ENCODE measurements around the gene ARID1B. TPM values are rescaled to one million over a fixed set of nuclear protein-coding genes. Genes with fewer than 3 reads are reported as not detected.

The ARID1B gene
- total RNA-seq, 1 experiment from 2014 or later, result 58.8 TPM

DNA sequence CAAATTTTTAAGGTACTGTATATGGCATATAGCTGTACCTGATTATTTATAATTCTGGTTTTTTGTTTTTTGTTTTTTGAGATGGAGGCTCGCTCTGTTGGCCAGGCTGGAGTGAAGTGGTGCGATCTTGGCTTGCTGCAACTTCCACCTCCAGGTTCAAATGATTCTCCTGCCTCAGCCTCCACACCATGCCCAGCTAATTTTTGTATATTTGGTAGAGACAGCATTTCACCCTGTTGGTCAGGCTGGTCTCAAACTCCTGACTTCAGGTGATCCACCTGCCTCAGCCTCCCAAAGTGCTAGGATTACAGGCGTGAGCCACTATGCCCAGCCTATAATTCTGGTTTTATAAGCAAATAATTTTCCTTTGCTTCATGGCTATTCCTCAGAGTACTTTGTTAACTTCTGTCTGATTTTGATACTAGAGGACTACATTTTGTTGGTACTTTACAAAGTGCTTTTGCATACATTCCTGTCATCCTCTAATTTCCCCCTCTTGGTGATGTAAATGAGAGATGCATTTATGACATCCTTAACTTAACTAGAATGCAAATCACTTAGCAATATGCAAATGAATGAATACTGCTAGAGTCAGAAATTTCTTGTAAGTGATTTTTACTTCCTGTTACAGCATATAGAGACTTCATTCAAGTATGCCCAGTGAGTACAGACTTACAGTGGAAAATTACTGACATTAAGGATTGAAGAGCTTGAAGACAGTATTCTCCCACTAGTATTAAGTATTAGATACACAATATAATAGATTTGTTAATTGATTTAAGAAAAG lies 35.7 kb upstream of the ARID1B start:
- ChIA-PET CTCF (interaction anchor here (0.6 kb wide), 1 partner anchor 13 kb away, joined by 3 read pairs; no protein-coding TSS in a partner anchor), POLR2A (no interaction called here)
- Histone ChIP-seq H3K4me1 (no peaks in the 10 kb centered on the region), H3K36me3 (ENCODE audit: control insufficient read depth, insufficient read depth, low read length) (no peaks in the 10 kb centered on the region), H3K4me3 (ENCODE audit: low read depth, low read length) (no peak overlapping the region), H3K27me3 (replicated peaks; ENCODE audit: control insufficient read depth, insufficient read depth, low read length) (no peaks in the 10 kb centered on the region), H3K9me3 (peaks cover 10% of the 10 kb centered on the region)
- BruUV-seq (replicated peaks), result no TSS peak
- intact Hi-C loops (cut with micrococcal nuclease; ENCODE audit: unreplicated experiment), result no loop called here
- no peak for DNase-seq
- Mint-ChIP-seq H3K27ac (ENCODE audit: unreplicated experiment) (no peak overlapping the region), H3K4me1 (ENCODE audit: low read depth, unreplicated experiment) (no peaks in the 10 kb centered on the region), H3K36me3 (ENCODE audit: insufficient read depth, unreplicated experiment) (no peaks in the 10 kb centered on the region), H3K4me3 (ENCODE audit: unreplicated experiment) (no peak overlapping the region), H3K27me3 (ENCODE audit: insufficient read depth, unreplicated experiment) (no peaks in the 10 kb centered on the region), H3K9me3 (ENCODE audit: unreplicated experiment) (peaks cover 12% of the 10 kb centered on the region)
- TF ChIP-seq, protein P1, sequence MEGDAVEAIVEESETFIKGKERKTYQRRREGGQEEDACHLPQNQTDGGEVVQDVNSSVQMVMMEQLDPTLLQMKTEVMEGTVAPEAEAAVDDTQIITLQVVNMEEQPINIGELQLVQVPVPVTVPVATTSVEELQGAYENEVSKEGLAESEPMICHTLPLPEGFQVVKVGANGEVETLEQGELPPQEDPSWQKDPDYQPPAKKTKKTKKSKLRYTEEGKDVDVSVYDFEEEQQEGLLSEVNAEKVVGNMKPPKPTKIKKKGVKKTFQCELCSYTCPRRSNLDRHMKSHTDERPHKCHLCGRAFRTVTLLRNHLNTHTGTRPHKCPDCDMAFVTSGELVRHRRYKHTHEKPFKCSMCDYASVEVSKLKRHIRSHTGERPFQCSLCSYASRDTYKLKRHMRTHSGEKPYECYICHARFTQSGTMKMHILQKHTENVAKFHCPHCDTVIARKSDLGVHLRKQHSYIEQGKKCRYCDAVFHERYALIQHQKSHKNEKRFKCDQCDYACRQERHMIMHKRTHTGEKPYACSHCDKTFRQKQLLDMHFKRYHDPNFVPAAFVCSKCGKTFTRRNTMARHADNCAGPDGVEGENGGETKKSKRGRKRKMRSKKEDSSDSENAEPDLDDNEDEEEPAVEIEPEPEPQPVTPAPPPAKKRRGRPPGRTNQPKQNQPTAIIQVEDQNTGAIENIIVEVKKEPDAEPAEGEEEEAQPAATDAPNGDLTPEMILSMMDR (IDR thresholded peaks at IDR 0.05; ENCODE audit: insufficient read depth in 1 of 2, low read depth in 1 of 2, low read length in 1 of 2, severe bottlenecking in 1 of 2, unreplicated experiment in 1 of 2), result no peak

DNA sequence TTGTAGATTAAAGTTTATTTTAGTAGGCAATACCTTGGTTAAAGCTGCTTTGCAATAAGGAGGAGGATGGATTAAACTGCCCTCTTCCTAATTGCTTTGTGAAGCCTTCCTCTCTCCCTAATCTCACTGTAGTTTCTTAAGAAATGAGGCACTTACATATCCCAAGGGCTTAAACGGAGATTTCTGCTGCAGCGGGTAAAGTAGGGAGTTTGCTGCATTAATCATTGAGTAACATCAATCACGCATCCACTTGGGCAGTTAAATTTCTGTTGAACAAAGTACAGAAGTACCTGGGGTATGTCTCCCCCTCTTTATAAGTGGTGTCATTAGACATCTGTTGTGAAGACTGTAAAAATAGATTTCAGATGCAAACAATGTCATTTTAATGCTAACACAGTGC lies 29.5 kb upstream of the ARID1B start:
- Histone ChIP-seq H3K4me3 (ENCODE audit: low read depth, low read length) (no peak overlapping the region), H3K36me3 (ENCODE audit: control insufficient read depth, insufficient read depth, low read length) (no peaks in the 10 kb centered on the region), H3K27me3 (replicated peaks; ENCODE audit: control insufficient read depth, insufficient read depth, low read length) (no peaks in the 10 kb centered on the region), H3K9me3 (no peaks in the 10 kb centered on the region), H3K4me1 (no peaks in the 10 kb centered on the region)
- intact Hi-C loops (cut with micrococcal nuclease; ENCODE audit: unreplicated experiment), result no loop called here
- H3K9me3 Mint-ChIP-seq (ENCODE audit: unreplicated experiment), result no peaks in the 10 kb centered on the region
- H3K27me3 Mint-ChIP-seq (ENCODE audit: insufficient read depth, unreplicated experiment), result peaks cover 2% of the 10 kb centered on the region
- CTCF ChIA-PET, result no interaction called here
- peaks cover 7% of the 10 kb centered on the region for H3K4me1 Mint-ChIP-seq (ENCODE audit: low read depth, unreplicated experiment)
- POLR2A ChIA-PET, result no interaction called here
- no peak overlapping the region for H3K4me3 Mint-ChIP-seq (ENCODE audit: unreplicated experiment)
- no peak overlapping the region for H3K27ac Mint-ChIP-seq (ENCODE audit: unreplicated experiment)
- TF ChIP-seq, protein P1 (IDR thresholded peaks at IDR 0.05; ENCODE audit: insufficient read depth in 1 of 2, low read depth in 1 of 2, low read length in 1 of 2, severe bottlenecking in 1 of 2, unreplicated experiment in 1 of 2), result no peak
- BruUV-seq (replicated peaks), result no TSS peak
- DNase-seq, result no peak
- H3K36me3 Mint-ChIP-seq (ENCODE audit: insufficient read depth, unreplicated experiment), result no peaks in the 10 kb centered on the region

DNA sequence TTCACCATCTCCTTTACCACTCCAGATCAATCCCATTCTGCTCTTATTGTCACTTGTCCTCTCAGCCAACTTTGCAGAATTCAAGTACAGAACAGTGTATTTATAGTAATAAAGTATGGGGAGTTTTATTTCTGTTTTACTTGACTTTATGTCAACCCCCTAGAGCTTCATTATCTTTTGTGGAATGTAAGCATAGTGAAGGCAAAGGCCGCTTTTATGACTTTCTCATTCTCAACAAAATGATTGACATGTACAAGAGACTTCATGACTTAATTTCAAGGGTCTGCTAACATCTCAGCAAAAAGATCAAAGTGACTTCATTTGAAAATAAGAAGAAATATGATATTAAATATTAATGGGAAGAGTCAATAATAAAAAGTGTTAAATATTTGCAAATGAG lies 28.7 kb upstream of the ARID1B start:
- intact Hi-C loops (cut with micrococcal nuclease; ENCODE audit: unreplicated experiment), result no loop called here
- H3K9me3 Mint-ChIP-seq (ENCODE audit: unreplicated experiment), result no peaks in the 10 kb centered on the region
- POLR2A ChIA-PET, result no interaction called here

More for the DNA sequence above, 28.7 kb upstream of the ARID1B start:
- CTCF ChIA-PET, result no interaction called here
- Mint-ChIP-seq H3K36me3 (ENCODE audit: insufficient read depth, unreplicated experiment) (no peaks in the 10 kb centered on the region), H3K27me3 (ENCODE audit: insufficient read depth, unreplicated experiment) (peaks cover 2% of the 10 kb centered on the region), H3K4me1 (ENCODE audit: low read depth, unreplicated experiment) (peaks cover 7% of the 10 kb centered on the region), H3K27ac (ENCODE audit: unreplicated experiment) (no peak overlapping the region), H3K4me3 (ENCODE audit: unreplicated experiment) (no peak overlapping the region)
- H3K36me3 ChIP-seq (ENCODE audit: control insufficient read depth, insufficient read depth, low read length), result no peaks in the 10 kb centered on the region
- H3K4me3 ChIP-seq (ENCODE audit: low read depth, low read length), result no peak overlapping the region
- DNase-seq, result no peak
- TF ChIP-seq, protein P1 (IDR thresholded peaks at IDR 0.05; ENCODE audit: insufficient read depth in 1 of 2, low read depth in 1 of 2, low read length in 1 of 2, severe bottlenecking in 1 of 2, unreplicated experiment in 1 of 2), result no peak
- H3K4me1 ChIP-seq, result no peaks in the 10 kb centered on the region
- BruUV-seq (replicated peaks), result no TSS peak
- H3K27me3 ChIP-seq (replicated peaks; ENCODE audit: control insufficient read depth, insufficient read depth, low read length), result no peaks in the 10 kb centered on the region
- H3K9me3 ChIP-seq, result no peaks in the 10 kb centered on the region

Measured in Caco-2 (cell line).